ENCODE measurements around the gene BCL11B. TPM values are rescaled to one million over a fixed set of nuclear protein-coding genes. Genes with fewer than 3 reads are reported as not detected.

Gene BCL11B
- total RNA-seq, 4 donors from 2014 or later, result under 0.01 to 1.1 (median 0.39) TPM

DNA sequence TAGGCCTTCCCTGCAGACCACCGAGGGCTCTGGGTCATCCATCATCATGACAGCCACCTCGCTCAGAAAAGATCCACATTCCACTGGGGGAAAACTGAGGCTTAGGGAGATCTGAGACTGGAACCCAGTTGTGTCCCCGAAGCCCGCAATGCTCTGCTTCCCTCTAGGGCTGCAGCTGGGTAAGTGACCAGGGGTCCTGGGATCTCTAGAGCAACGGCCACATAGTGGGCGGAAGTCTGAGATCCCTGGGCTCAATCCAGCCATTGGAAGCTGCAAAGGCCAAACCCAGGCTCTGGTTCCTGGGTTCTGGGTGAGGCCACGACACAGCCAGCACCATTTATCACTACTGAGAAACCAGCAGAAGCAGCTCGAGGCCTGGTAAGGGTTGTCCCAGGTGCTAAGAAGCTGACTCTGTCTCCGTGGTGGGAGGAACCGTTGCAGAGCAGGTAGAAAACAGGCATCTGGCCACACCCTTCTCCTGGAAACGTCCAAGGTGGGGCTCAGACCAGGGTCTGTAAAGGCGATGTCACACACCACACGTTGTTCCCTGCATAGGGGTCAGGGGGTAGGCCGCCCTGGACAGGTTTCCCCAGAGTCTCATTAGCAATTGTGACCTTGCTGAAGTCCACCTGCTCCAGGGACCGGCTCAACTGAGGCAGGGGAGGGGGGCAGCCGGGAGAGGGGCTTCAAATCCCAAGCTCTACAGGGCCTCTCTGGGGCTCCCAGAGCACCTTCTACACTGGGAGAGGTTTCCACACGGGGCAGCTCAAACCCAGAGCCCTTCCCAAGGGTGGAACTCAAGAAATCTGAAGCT is 38.6 kb downstream of the BCL11B start:
- Histone ChIP-seq H3K4me3 (no peak overlapping the region), H3K27me3 (peaks cover 86% of the 10 kb centered on the region), H3K36me3 (no peaks in the 10 kb centered on the region), H3K4me1 (peaks cover 0 to 6% (median 0%) of the 10 kb centered on the region in 3 donors), H3K27ac (no peak overlapping the region), H3K9me3 (peaks cover 0 to 40% (median 0%) of the 10 kb centered on the region in 3 donors)
- no peak for ATAC-seq
- WGBS, 2 donors (ENCODE audit: low coverage in 1 of 2), result 83% methylated on average over 4 of the region's 17 CpGs; no CpG with 5 or more reads in 1 of the 2 donors
- TF ChIP-seq POLR2A (IDR thresholded peaks at IDR 0.05) (no peak), POLR2AphosphoS5 (IDR thresholded peaks at IDR 0.05) (no peak), EP300 (IDR thresholded peaks at IDR 0.05) (no peak)
- TF ChIP-seq, protein P1, sequence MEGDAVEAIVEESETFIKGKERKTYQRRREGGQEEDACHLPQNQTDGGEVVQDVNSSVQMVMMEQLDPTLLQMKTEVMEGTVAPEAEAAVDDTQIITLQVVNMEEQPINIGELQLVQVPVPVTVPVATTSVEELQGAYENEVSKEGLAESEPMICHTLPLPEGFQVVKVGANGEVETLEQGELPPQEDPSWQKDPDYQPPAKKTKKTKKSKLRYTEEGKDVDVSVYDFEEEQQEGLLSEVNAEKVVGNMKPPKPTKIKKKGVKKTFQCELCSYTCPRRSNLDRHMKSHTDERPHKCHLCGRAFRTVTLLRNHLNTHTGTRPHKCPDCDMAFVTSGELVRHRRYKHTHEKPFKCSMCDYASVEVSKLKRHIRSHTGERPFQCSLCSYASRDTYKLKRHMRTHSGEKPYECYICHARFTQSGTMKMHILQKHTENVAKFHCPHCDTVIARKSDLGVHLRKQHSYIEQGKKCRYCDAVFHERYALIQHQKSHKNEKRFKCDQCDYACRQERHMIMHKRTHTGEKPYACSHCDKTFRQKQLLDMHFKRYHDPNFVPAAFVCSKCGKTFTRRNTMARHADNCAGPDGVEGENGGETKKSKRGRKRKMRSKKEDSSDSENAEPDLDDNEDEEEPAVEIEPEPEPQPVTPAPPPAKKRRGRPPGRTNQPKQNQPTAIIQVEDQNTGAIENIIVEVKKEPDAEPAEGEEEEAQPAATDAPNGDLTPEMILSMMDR (IDR thresholded peaks at IDR 0.05), result no peak

DNA sequence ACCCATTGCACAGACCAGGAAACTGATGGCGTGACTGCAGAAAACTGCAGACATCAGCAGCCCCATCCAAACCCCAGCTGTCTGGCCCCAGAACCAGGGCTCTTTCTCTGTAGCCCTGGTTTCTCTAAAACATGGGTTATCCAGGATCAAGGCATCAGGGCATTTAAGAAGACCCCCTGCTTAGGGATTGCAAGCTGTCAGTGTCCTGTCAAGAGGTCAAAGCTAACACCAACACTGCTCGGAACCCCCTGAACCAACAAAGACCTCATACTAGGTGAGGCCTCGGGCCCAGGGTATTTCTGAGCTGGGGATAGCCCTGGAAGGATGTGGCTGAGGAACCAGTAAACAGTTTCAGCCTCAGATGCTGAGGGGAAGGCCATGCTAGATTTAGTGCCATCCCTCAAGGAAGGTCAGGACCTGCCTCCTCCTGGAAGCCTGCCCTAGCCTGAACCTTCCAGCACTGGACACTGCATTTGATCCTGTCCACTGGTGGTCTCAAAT is 39.2 kb downstream of the BCL11B start:
- H3K27me3 ChIP-seq, result peaks cover 87% of the 10 kb centered on the region

DNA sequence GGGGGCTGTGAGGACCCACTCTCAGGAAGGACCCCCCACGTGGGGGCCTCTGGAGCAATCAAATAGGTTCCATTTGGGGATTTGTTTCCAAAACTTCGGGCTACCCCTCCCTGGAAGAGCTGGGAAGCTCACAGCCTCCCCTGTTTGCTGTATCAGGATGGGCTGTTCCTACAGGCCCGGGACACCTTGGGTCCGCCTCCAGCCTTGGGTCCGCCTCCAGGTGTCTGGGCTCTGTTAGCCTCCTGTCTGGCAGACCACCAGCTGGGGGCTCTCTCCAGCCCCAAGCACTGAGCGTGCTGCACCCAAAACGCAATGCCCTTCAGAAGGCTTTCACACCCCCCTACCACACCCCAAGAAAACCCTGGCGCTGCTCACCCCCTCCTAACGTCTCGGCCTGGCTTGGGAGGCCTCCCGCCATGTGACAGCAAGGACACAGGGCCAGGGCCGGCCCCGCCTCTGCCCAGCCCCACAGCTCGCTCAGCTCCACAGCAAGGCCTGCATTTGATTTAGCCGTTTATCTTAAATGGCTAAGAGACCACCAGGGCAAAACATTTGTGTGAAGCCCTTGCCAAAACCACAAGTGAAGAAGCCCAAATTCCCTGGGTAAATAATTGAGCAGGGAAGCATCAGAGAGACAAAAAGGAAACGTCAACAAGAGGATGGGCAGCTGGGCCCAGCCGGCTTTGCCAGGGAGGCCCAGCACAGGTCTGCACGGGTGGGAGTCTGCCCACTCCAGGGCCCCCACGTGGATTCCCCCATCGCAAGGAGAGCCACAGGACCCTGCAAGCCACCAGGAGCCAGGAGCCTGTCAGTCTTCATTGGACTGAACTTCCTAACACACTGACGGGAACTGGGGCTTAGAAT is 39.9 kb downstream of the BCL11B start:
- no peak for ATAC-seq
- Histone ChIP-seq H3K4me3 (no peak overlapping the region), H3K27ac (no peak overlapping the region)

More for the DNA sequence above, 39.2 kb downstream of the BCL11B start:
- peaks cover 0 to 40% (median 0%) of the 10 kb centered on the region in 3 donors for H3K9me3 ChIP-seq
- no peak for TF ChIP-seq POLR2A (IDR thresholded peaks at IDR 0.05)
- TF ChIP-seq POLR2AphosphoS5 (IDR thresholded peaks at IDR 0.05), result no peak
- TF ChIP-seq, protein P1 (IDR thresholded peaks at IDR 0.05), result no peak
- TF ChIP-seq EP300 (IDR thresholded peaks at IDR 0.05), result no peak
- ATAC-seq, result no peak
- 60% methylated on average over 1 of the region's 3 CpGs; no CpG with 5 or more reads in 1 of the 2 donors for WGBS, 2 donors (ENCODE audit: low coverage in 1 of 2)
- H3K27ac ChIP-seq, result no peak overlapping the region
- no peak overlapping the region for H3K4me3 ChIP-seq
- H3K36me3 ChIP-seq, result no peaks in the 10 kb centered on the region
- H3K4me1 ChIP-seq, result peaks cover 0 to 6% (median 0%) of the 10 kb centered on the region in 3 donors

DNA sequence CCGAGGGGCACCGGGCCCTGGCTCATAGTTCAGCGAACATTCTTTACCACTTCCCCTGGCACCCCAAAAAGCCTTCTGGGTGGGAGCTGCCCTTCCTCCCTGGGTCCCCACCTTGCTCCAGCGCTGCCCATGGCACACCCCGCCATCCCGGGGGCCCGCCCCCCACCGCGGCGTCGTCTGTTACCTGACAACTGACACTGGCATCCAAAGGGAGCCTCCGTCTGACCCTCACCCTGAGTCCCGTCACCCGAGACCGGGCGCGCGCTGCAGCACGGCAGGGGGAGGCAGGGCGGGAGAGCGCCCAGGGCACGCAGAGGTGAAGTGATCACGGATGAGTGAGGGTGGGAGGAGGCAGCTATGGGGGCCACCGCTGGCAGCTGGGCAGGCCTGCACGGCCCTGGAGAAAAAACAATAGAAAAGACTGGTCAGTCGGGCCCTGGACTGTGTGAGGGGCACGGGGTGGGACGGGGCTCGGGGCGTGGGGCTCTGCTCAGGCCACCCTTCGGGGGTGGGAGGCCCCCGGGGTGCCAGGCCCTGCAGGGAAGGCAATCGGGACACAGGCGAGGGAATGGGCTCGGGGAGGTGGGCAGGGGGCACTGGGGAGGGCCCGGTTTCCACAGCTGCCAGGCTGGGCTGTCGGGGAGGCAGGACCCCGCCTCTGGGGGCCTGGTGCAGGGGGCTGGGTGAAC is 40.7 kb downstream of the BCL11B start:
- ATAC-seq, result no peak
- H3K36me3 ChIP-seq, result no peaks in the 10 kb centered on the region
- H3K9me3 ChIP-seq, result peaks cover 0 to 30% (median 0%) of the 10 kb centered on the region in 3 donors
- WGBS, 2 donors (ENCODE audit: low coverage in 1 of 2), result 0% methylated on average over 1 to 3 of the region's 38 CpGs
- H3K4me3 ChIP-seq, result no peak overlapping the region
- H3K27ac ChIP-seq, result no peak overlapping the region
- H3K27me3 ChIP-seq, result peaks cover 77% of the 10 kb centered on the region
- TF ChIP-seq, protein P1 (IDR thresholded peaks at IDR 0.05), result no peak
- TF ChIP-seq EP300 (IDR thresholded peaks at IDR 0.05) (no peak), POLR2AphosphoS5 (IDR thresholded peaks at IDR 0.05) (no peak), POLR2A (IDR thresholded peaks at IDR 0.05) (no peak)
- H3K4me1 ChIP-seq, result peaks cover 0 to 6% (median 0%) of the 10 kb centered on the region in 3 donors

More for the DNA sequence above, 39.9 kb downstream of the BCL11B start:
- TF ChIP-seq, protein P1 (IDR thresholded peaks at IDR 0.05), result no peak
- TF ChIP-seq EP300 (IDR thresholded peaks at IDR 0.05) (no peak), POLR2AphosphoS5 (IDR thresholded peaks at IDR 0.05) (no peak), POLR2A (IDR thresholded peaks at IDR 0.05) (no peak)
- H3K27me3 ChIP-seq, result peaks cover 84% of the 10 kb centered on the region
- H3K36me3 ChIP-seq, result no peaks in the 10 kb centered on the region
- H3K9me3 ChIP-seq, result peaks cover 0 to 36% (median 0%) of the 10 kb centered on the region in 3 donors
- 41% methylated on average over 3 of the region's 21 CpGs; no CpG with 5 or more reads in 1 of the 2 donors for WGBS, 2 donors (ENCODE audit: low coverage in 1 of 2)
- H3K4me1 ChIP-seq, result peaks cover 0 to 6% (median 0%) of the 10 kb centered on the region in 3 donors

Measured in gastroesophageal sphincter (tissue), 4 donors.